GM23338 (cell line): ENCODE data around the gene CEP170B. TPM values are rescaled to one million over a fixed set of nuclear protein-coding genes. Genes with fewer than 3 reads are reported as not detected.

Experiments
- ATAC-seq: fragments of 200-7000 bp; cut with Tn5 transposase; 3 replicates; pipeline ENCODE4 v1.9.1; 2020
- DNase-seq: peaks from one replicate; pipeline ENCODE4 v3.0.0-alpha.2; 2015; ENCODE audit warnings: low spot score
- H2AFZ ChIP-seq: fragments of 200-600 bp; sonication (generic); 2 replicates; pipeline ENCODE4 v1.8.0; 2016; ENCODE audit warnings: antibody characterized with exemption, mild to moderate bottlenecking, moderate library complexity
- H3F3A ChIP-seq: fragments of 200-600 bp; sonication (generic); replicated peaks from 2 replicates; pipeline ENCODE4 v1.8.0; 2017; ENCODE audit warnings: antibody characterized with exemption, mixed run types, low read depth
- H3K27ac ChIP-seq: fragments of 200-600 bp; sonication (generic); 2 replicates; pipeline ENCODE4 v1.6.1; 2016; ENCODE audit warnings: low read depth
- H3K27me3 ChIP-seq: fragments of 200-600 bp; sonication (generic); 2 replicates; pipeline ENCODE4 v1.8.0; 2016; ENCODE audit warnings: mild to moderate bottlenecking, mixed run types, moderate library complexity; ENCODE audit not compliant: insufficient read depth
- H3K36me3 ChIP-seq: fragments of 200-600 bp; sonication (generic); 2 replicates; pipeline ENCODE4 v1.8.0; 2016; ENCODE audit warnings: mild to moderate bottlenecking; ENCODE audit not compliant: insufficient read depth
- H3K4me1 ChIP-seq: fragments of 200-600 bp; sonication (generic); 2 replicates; pipeline ENCODE4 v1.8.0; 2016; ENCODE audit warnings: mild to moderate bottlenecking, moderate library complexity; ENCODE audit not compliant: insufficient read depth
- H3K4me2 ChIP-seq: fragments of 200-600 bp; sonication (generic); 2 replicates; pipeline ENCODE4 v1.7.1; 2017; ENCODE audit warnings: mixed run types
- H3K4me3 ChIP-seq: fragments of 200-600 bp; sonication (generic); 2 replicates; pipeline ENCODE4 v1.6.1; 2016; ENCODE audit warnings: mixed run types
- H3K79me2 ChIP-seq: fragments of 200-600 bp; sonication (generic); replicated peaks from 2 replicates; pipeline ENCODE4 v1.8.0; 2017; ENCODE audit warnings: mild to moderate bottlenecking; ENCODE audit not compliant: insufficient read depth
- H3K9me2 ChIP-seq: fragments of 200-600 bp; sonication (generic); 2 replicates; pipeline ENCODE4 v1.8.0; 2017; ENCODE audit not compliant: insufficient read depth
- H4K20me1 ChIP-seq: fragments of 200-600 bp; sonication (generic); replicated peaks from 2 replicates; pipeline ENCODE4 v1.8.0; 2017; ENCODE audit warnings: mild to moderate bottlenecking; ENCODE audit not compliant: insufficient read depth
- H3K27ac Mint-ChIP-seq: 2 replicates; pipeline ENCODE4 v1.8.0; 2020; ENCODE audit warnings: inconsistent platforms, mild to moderate bottlenecking, moderate library complexity, mixed read lengths
- H3K27me3 Mint-ChIP-seq: 3 replicates; pipeline ENCODE4 v1.8.0; 2022; ENCODE audit warnings: low read depth, mild to moderate bottlenecking, moderate library complexity, mixed read lengths, inconsistent platforms; ENCODE audit not compliant: insufficient read depth, poor library complexity
- H3K36me3 Mint-ChIP-seq: 3 replicates; pipeline ENCODE4 v1.8.0; 2021; ENCODE audit warnings: low read depth, mild to moderate bottlenecking, inconsistent platforms, moderate library complexity, mixed read lengths
- H3K4me1 Mint-ChIP-seq: 3 replicates; pipeline ENCODE4 v1.8.0; 2020; ENCODE audit warnings: mild to moderate bottlenecking, inconsistent platforms, mixed read lengths
- H3K4me3 Mint-ChIP-seq: 3 replicates; pipeline ENCODE4 v1.8.0; 2021; ENCODE audit warnings: moderate library complexity, mild to moderate bottlenecking, inconsistent platforms, mixed read lengths
- H3K9me3 Mint-ChIP-seq: 3 replicates; pipeline ENCODE4 v1.8.0; 2020; ENCODE audit warnings: moderate library complexity, mild to moderate bottlenecking, inconsistent platforms, mixed read lengths
- CTCF ChIP-seq, 2 experiments: fragments of 200-600 bp in 1 of 2; sonication (generic) in 1 of 2; conservative IDR thresholded peaks; 2 replicates each; pipeline versions ENCODE4 v1.5.1 to v1.6.1; 2016 to 2017; ENCODE audit warnings: antibody characterized with exemption in 2 of 2, low read depth in 2 of 2, mild to moderate bottlenecking in 2 of 2, moderate library complexity in 1 of 2
- EZH2phosphoT487 ChIP-seq: fragments of 200-600 bp; sonication (generic); IDR thresholded peaks from one replicate; pipeline ENCODE4 v1.8.1; 2018; ENCODE audit warnings: antibody characterized with exemption; ENCODE audit not compliant: unreplicated experiment
- NANOG ChIP-seq: IDR thresholded peaks from 2 replicates; pipeline ENCODE4 v1.6.1; 2016; ENCODE audit warnings: antibody characterized with exemption, borderline replicate concordance
- ZNF462 ChIP-seq: fragments of 250-450 bp; sonication (Bioruptor Pico); IDR thresholded peaks from 2 replicates; pipeline ENCODE4 v1.5.0; 2020; ENCODE audit warnings: mild to moderate bottlenecking, moderate library complexity
- polyA plus RNA-seq: library from polyadenylated mRNA; unstranded; fragments of >200 nt; fragmentation: Nextera tagmentation; extraction: Ambion mirVana; gene quantifications from 2 replicates; pipeline ENCODE4 v1.2.1, GENCODE V29; 2016
- total RNA-seq: library from RNA; depleted of rRNA; stranded (reverse); fragments of >200 nt; shearing (Covaris generic); gene quantifications from 2 replicates; pipeline ENCODE4 v1.2.3, GENCODE V29; 2014

Gene CEP170B
- total and polyA plus RNA-seq, 2 experiments from 2014 or later = 4.6 to 37.1 TPM

GRCh38 chr14:104931304-104931770, 66.3 kb downstream of the CEP170B start (continued):
- TF ChIP-seq ZNF462 (CRISPR knock-in tag) = no peak
- TF ChIP-seq NANOG = no peak
- TF ChIP-seq EZH2phosphoT487 = no peak

- no peaks in the 10 kb centered on the region for H3K9me2 ChIP-seq
- H3K36me3 ChIP-seq = no peaks in the 10 kb centered on the region
- peaks cover 61% of the 10 kb centered on the region for H3K27me3 ChIP-seq
- no peak overlapping the region for H3K27ac ChIP-seq
- peak overlapping the region; percentile 89 for H2AFZ ChIP-seq
- Mint-ChIP-seq H3K27ac (no peak overlapping the region), H3K27me3 (peaks cover 48% of the 10 kb centered on the region), H3K36me3 (peaks cover 3% of the 10 kb centered on the region; the same call in 1 of the 3 replicates), H3K9me3 (no peaks in the 10 kb centered on the region), H3K4me3 (peak overlapping the region; percentile 65), H3K4me1 (no peaks in the 10 kb centered on the region; the same call in 2 of the 3 replicates)
- peak overlapping the region; percentile 84 for H3K4me2 ChIP-seq
- peaks cover 3% of the 10 kb centered on the region; the same call in 1 of the 2 replicates for H3K4me1 ChIP-seq
- H3F3A ChIP-seq = no peaks in the 10 kb centered on the region
- no peaks in the 10 kb centered on the region for H3K79me2 ChIP-seq
- peak overlapping the region; percentile 61 for H3K4me3 ChIP-seq
- DNase-seq (peak; percentile 57), ATAC-seq (peak; percentile 33)
- no peaks in the 10 kb centered on the region for H4K20me1 ChIP-seq
- no peak for TF ChIP-seq CTCF (conservative IDR thresholded peaks at IDR 0.05; ENCODE audit: low read depth in 2 of 2)
- TF ChIP-seq ZNF462 (CRISPR knock-in tag) = no peak
- TF ChIP-seq EZH2phosphoT487 = peak; percentile 40
Observed at GRCh38 chr14:104931771-104932675, 67.0 kb downstream of the CEP170B start.
